Stomach (tissue), 9 donors: ENCODE results near the gene PRKN. TPM values are rescaled to one million over a fixed set of nuclear protein-coding genes. Genes with fewer than 3 reads are reported as not detected.

Source experiments
- DNase-seq, 2 donors: peaks; one replicate each; pipeline versions ENCODE4 v3.0.0 to v3.0.0-alpha.2; 2013 to 2019
- H3K27ac ChIP-seq, 5 donors: fragments of 200-600 bp in 4 of 5; sonication (generic) in 4 of 5; one replicate each; pipeline ENCODE4 v1.5.1; 2013 to 2019; ENCODE audit warnings: mild to moderate bottlenecking in 1 of 5, moderate library complexity in 1 of 5
- H3K27me3 ChIP-seq, 3 donors: fragments of 200-600 bp; sonication (generic); one replicate each; pipeline ENCODE4 v1.5.1; 2017 to 2019; ENCODE audit warnings: mixed run types in 1 of 3
- H3K36me3 ChIP-seq, 4 donors: fragments of 200-600 bp; sonication (generic); 1 replicate in 3 of 4; 2 replicates in 1 of 4; pipeline ENCODE4 v1.5.1; 2016 to 2019
- H3K4me1 ChIP-seq, 4 donors: fragments of 200-600 bp; sonication (generic); one replicate each; pipeline ENCODE4 v1.5.1; 2016 to 2019
- H3K4me3 ChIP-seq, 4 donors: fragments of 200-600 bp; sonication (generic) in 3 of 4; one replicate each; pipeline ENCODE4 v1.5.1; 2016 to 2019; ENCODE audit warnings: mild to moderate bottlenecking in 1 of 4
- H3K9me3 ChIP-seq, 4 donors: fragments of 200-600 bp; sonication (generic); one replicate each; pipeline ENCODE4 v1.5.1; 2016 to 2019
- EP300 ChIP-seq: sonication (generic); formaldehyde crosslinking; IDR thresholded peaks from one replicate; pipeline ENCODE4 v1.6.1; 2017; ENCODE audit warnings: antibody characterized with exemption
- POLR2A ChIP-seq, 4 donors: fragments of 450-650 bp; IDR thresholded peaks; one replicate each; pipeline ENCODE4 v1.6.1; 2016; ENCODE audit warnings: antibody characterized with exemption in 4 of 4, control low read depth in 2 of 4, mild to moderate bottlenecking in 1 of 4, moderate library complexity in 1 of 4
- POLR2AphosphoS5 ChIP-seq, 3 donors: sonication (generic); formaldehyde crosslinking; IDR thresholded peaks; one replicate each; pipeline ENCODE4 v1.6.1; 2016; ENCODE audit warnings: antibody characterized with exemption in 3 of 3
- WGBS, 5 donors: extraction: QIAGEN DNeasy Blood & Tissue Kit in 3 of 5; methylation state at CpG; one replicate each; pipeline versions ENCODE4 v1.1.5 to v1.1.7; 2013 to 2018; 5-methylcytosine and 5-hydroxymethylcytosine counted together
- intact Hi-C: fragments of 100-400 bp; cut with DNase I; formaldehyde crosslinking; loops from one replicate; pipeline ENCODE4 v1.15.1; 2023; ENCODE audit warnings: low total_unique reads
- polyA plus RNA-seq, 3 donors: library from polyadenylated mRNA; stranded (reverse); fragments of 200-250 nt; gene quantifications; one replicate each; pipeline ENCODE4 v1.2.3, GENCODE V29; 2013
- total RNA-seq, 5 donors: library from RNA; depleted of rRNA; stranded (reverse); fragments of >200 nt; gene quantifications; one replicate each; pipeline versions ENCODE4 v1.1.0 to v1.2.3, GENCODE V29; 2014 to 2016
- TF ChIP-seq, protein P1 (sequence below), 7 experiments: fragments of 450-650 bp in 4 of 7; fragments of 200-600 bp in 3 of 7; sonication (generic) in 3 of 7; IDR thresholded peaks; one replicate each; pipeline ENCODE4 v1.5.1; 2016 to 2019; ENCODE audit warnings: antibody characterized with exemption in 7 of 7, control low read depth in 2 of 7, mild to moderate bottlenecking in 1 of 7
- donor health status: healthy with polysubstance abuse.
- donor health status: Bipolar disorder and iron deficiency.
- donor health status: healthy.

The PRKN gene
- total and polyA plus RNA-seq, 8 donors: 0.68 to 19.8 (median 9.5) TPM

DNA sequence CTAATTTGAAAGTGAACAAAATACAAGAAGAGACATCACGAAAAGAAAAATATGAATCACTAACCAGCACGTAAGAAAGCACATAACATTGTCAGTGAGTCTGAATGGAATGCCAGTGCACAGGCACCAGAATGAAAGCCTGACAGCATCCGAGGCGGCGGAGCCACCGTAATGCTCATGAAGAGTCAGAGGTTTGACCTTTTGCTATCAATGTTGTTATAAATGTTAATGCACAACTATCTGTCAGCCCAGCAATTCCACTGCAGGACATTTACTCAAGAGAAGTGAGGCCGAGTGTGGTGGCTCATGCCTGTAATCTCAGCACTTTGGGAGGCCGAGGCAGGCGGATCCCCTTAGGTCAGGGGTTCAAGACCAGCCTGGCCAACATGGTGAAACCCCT lies 562.1 kb downstream of the PRKN start:
- intact Hi-C loops: no loop called here
- no peak overlapping the region for H3K4me3 ChIP-seq
- 88 to 93% (median 88%) methylated on average over 9 of the region's 9 CpGs for WGBS, 5 donors
- no peak for TF ChIP-seq EP300
- TF ChIP-seq, protein P1, sequence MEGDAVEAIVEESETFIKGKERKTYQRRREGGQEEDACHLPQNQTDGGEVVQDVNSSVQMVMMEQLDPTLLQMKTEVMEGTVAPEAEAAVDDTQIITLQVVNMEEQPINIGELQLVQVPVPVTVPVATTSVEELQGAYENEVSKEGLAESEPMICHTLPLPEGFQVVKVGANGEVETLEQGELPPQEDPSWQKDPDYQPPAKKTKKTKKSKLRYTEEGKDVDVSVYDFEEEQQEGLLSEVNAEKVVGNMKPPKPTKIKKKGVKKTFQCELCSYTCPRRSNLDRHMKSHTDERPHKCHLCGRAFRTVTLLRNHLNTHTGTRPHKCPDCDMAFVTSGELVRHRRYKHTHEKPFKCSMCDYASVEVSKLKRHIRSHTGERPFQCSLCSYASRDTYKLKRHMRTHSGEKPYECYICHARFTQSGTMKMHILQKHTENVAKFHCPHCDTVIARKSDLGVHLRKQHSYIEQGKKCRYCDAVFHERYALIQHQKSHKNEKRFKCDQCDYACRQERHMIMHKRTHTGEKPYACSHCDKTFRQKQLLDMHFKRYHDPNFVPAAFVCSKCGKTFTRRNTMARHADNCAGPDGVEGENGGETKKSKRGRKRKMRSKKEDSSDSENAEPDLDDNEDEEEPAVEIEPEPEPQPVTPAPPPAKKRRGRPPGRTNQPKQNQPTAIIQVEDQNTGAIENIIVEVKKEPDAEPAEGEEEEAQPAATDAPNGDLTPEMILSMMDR (IDR thresholded peaks at IDR 0.05): no peak
- no peak for TF ChIP-seq POLR2A (IDR thresholded peaks at IDR 0.05)
- TF ChIP-seq POLR2AphosphoS5 (IDR thresholded peaks at IDR 0.05): no peak
- no peaks in the 10 kb centered on the region for H3K4me1 ChIP-seq
- no peaks in the 10 kb centered on the region for H3K27me3 ChIP-seq
- H3K9me3 ChIP-seq: no peaks in the 10 kb centered on the region
- DNase-seq: no peak
- H3K27ac ChIP-seq: no peak overlapping the region
- no peaks in the 10 kb centered on the region for H3K36me3 ChIP-seq

DNA sequence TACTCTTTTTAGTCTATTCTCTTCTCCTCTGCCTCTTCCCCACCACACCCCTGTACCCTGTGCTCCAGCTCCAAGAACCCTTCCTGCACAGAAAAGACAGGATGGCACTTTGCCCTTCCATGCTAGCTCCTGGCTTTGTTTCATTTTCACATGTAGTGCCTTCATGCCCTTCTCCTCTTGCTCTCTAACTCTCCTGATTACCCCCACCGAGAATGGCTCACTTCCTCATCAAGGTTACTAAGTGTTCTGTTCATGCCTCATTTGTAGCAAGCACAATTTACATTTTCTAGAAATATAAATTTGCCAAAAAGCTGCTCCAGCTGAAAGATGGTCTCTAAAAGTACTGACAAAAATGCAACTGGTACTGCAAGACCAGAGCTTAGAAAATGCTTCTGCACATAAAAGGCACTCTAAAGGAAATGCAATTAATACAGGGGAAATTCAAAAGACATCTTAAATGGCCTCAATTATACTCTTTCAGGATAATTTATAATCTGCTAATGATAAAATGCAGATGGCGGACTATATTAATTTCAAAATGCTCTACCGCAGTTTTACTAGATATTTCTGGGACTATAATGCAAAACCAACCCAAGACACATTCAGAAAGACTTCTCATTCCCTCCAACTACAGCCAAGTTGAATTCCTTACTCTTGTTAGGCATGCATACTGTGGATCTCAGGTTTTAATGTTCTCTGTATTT lies 570.2 kb downstream of the PRKN start:
- Histone ChIP-seq H3K4me3 (no peak overlapping the region), H3K27me3 (no peaks in the 10 kb centered on the region), H3K36me3 (no peaks in the 10 kb centered on the region), H3K9me3 (peaks cover 0 to 7% (median 0%) of the 10 kb centered on the region in 4 donors), H3K4me1 (no peaks in the 10 kb centered on the region), H3K27ac (no peak overlapping the region)
- WGBS, 5 donors: 30 to 54% (median 45%) methylated on average over 3 of the region's 3 CpGs
- TF ChIP-seq EP300 (no peak), POLR2AphosphoS5 (IDR thresholded peaks at IDR 0.05) (no peak), POLR2A (IDR thresholded peaks at IDR 0.05) (no peak)
- TF ChIP-seq, protein P1 (IDR thresholded peaks at IDR 0.05): no peak
- peak in 1 of 2 donors; percentile 19 for DNase-seq
- intact Hi-C loops: no loop called here

DNA sequence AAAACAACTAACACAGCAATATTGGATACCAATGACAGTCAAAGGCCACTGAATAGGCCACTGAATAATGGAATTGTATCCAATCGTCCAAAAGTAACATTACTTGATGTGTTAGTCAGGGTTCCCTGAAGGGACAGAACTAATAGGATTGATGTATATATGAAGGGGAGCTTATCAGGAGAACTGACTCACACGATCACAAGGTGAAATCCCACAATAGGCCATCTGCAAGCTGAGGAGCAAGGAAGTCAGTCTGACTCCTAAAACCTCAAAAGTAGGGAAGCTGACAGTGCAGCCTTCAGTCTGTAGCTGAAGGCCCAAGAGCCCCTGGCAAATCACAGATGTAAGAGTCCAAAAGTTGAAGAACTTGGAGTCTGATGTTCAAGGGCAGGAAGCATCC lies 571.4 kb downstream of the PRKN start:
- no peak for TF ChIP-seq EP300
- TF ChIP-seq POLR2AphosphoS5 (IDR thresholded peaks at IDR 0.05): no peak
- no peak for TF ChIP-seq POLR2A (IDR thresholded peaks at IDR 0.05)
- TF ChIP-seq, protein P1 (IDR thresholded peaks at IDR 0.05): no peak
- Histone ChIP-seq H3K4me3 (no peak overlapping the region), H3K27me3 (no peaks in the 10 kb centered on the region), H3K27ac (no peak overlapping the region), H3K4me1 (no peaks in the 10 kb centered on the region), H3K9me3 (peaks cover 0 to 7% (median 0%) of the 10 kb centered on the region in 4 donors), H3K36me3 (no peaks in the 10 kb centered on the region)
- no peak for DNase-seq
- intact Hi-C loops: no loop called here
- WGBS, 5 donors: 75 to 94% (median 76%) methylated on average over 2 of the region's 2 CpGs

DNA sequence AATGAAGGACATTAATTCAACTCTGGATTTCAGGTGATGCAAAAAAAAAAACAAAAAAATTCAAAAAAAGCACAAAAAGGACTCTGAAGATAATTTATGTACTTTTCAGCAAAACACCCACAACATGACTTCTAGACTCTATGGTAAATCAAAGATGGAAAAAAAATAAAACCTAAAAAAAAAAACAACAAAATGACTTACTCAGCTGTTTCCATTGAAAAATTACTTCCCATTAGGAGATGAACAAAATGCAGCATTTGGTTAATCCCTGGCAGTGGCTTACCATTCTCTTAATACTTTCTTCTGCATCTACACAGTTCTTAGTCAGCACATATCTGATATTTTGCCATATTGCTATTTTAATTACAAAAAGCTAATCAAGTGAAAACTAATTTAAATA lies 572.6 kb downstream of the PRKN start:
- H3K27me3 ChIP-seq: no peaks in the 10 kb centered on the region
- H3K9me3 ChIP-seq: peaks cover 0 to 7% (median 0%) of the 10 kb centered on the region in 4 donors
- intact Hi-C loops: no loop called here
- no peak overlapping the region for H3K27ac ChIP-seq
- no peaks in the 10 kb centered on the region for H3K4me1 ChIP-seq
- TF ChIP-seq EP300 (no peak), POLR2AphosphoS5 (IDR thresholded peaks at IDR 0.05) (no peak), POLR2A (IDR thresholded peaks at IDR 0.05) (no peak)
- TF ChIP-seq, protein P1 (IDR thresholded peaks at IDR 0.05): no peak
- DNase-seq: no peak
- H3K4me3 ChIP-seq: no peak overlapping the region
- no peaks in the 10 kb centered on the region for H3K36me3 ChIP-seq
